ENCODE results near the gene SLC3A2.

DNA sequence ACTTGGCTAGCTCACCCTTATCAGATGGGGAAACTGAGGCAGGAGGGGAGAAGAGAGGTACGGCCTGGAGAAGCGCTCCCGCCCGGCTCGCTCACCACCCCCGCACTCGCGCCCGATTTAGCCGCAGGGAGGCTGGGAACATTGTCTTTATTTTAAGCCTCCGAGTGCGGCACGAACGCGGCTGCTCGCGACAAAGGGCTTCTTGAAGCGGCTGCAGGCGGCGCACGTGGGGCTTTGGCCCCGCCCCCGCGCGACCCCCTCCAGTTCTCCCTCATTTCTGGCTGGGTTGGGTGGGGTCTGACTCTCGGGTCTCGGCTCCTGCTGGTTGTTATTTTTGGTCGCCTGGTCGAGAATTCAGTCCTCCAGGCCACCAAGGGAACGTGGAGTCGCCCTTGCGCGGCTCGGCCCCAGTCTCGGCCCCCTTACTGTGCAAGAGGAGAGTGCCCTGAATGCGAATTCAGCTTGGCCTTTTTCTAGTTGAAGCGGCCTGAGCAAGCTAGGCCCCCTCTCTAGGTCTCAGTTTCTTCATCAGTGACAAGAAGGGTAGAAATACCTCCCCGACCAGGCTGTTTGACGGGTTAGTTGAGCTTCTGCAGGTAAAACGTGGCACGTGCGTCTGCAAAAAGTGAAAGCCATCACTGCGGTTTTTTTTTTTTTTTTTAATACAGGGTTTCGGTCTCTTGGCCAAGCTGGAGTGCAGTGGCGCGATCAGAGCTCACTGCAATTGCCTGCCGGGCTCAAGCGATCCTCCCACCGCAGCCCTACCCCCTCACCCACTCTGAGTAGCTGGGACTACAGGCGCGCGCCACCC lies 43.1 kb downstream of the SLC3A2 start:
- no peak for TF ChIP-seq POLR2A (IDR thresholded peaks at IDR 0.05)
- TF ChIP-seq, protein P1, sequence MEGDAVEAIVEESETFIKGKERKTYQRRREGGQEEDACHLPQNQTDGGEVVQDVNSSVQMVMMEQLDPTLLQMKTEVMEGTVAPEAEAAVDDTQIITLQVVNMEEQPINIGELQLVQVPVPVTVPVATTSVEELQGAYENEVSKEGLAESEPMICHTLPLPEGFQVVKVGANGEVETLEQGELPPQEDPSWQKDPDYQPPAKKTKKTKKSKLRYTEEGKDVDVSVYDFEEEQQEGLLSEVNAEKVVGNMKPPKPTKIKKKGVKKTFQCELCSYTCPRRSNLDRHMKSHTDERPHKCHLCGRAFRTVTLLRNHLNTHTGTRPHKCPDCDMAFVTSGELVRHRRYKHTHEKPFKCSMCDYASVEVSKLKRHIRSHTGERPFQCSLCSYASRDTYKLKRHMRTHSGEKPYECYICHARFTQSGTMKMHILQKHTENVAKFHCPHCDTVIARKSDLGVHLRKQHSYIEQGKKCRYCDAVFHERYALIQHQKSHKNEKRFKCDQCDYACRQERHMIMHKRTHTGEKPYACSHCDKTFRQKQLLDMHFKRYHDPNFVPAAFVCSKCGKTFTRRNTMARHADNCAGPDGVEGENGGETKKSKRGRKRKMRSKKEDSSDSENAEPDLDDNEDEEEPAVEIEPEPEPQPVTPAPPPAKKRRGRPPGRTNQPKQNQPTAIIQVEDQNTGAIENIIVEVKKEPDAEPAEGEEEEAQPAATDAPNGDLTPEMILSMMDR (IDR thresholded peaks at IDR 0.05) = no peak
- no peak for TF ChIP-seq POLR2AphosphoS5 (IDR thresholded peaks at IDR 0.05)

Data from breast epithelium (tissue), 3 donors.